Measurements from ENCODE around the gene RBM42. TPM values are rescaled to one million over a fixed set of nuclear protein-coding genes. Genes with fewer than 3 reads are reported as not detected.

RBM42 gene
- total and polyA plus RNA-seq, 2 of the 13 experiments (the other 11 are each of a cell fraction or from before 2014, with no cell fraction given), result 27.2 to 55.3 TPM

GRCh38 chr19:35643255-35644205, 14.7 kb downstream of the RBM42 start (continued):
- no peak for TF ChIP-seq AFF4 (CRISPR knock-in tag; IDR thresholded peaks at IDR 0.05)
- TF ChIP-seq ZBTB3 (CRISPR knock-in tag; IDR thresholded peaks at IDR 0.05; ENCODE audit: borderline replicate concordance, low read depth), result 0 out of 2 replicates have a peak, but pooled peaks have one; percentile 57
- TF ChIP-seq PHF8 (CRISPR knock-in tag; IDR thresholded peaks at IDR 0.05), result peak; percentile 86
- TF ChIP-seq REXO4 (CRISPR knock-in tag; IDR thresholded peaks at IDR 0.05; ENCODE audit: borderline replicate concordance), result peak; percentile 75; the same call in 1 of the 2 replicates
- no peak; the same call in 1 of the 2 replicates for TF ChIP-seq KDM4B (CRISPR knock-in tag; IDR thresholded peaks at IDR 0.05)
- no peak; the same call in 1 of the 2 replicates for TF ChIP-seq SNAPC4 (CRISPR knock-in tag; IDR thresholded peaks at IDR 0.05)
- TF ChIP-seq NFRKB (IDR thresholded peaks at IDR 0.05), result no peak
- peak; percentile 96 for TF ChIP-seq ZNF687 (CRISPR knock-in tag; IDR thresholded peaks at IDR 0.05)
- TF ChIP-seq SAP130 (CRISPR knock-in tag; IDR thresholded peaks at IDR 0.05; ENCODE audit: low read depth), result peak; percentile 71
- TF ChIP-seq GMEB2 (CRISPR knock-in tag; IDR thresholded peaks at IDR 0.05; ENCODE audit: low read depth), result no peak
- no peak for TF ChIP-seq NFYB (CRISPR knock-in tag; IDR thresholded peaks at IDR 0.05)
- no peak for TF ChIP-seq ZNF567 (CRISPR knock-in tag; IDR thresholded peaks at IDR 0.05; ENCODE audit: borderline replicate concordance)
